ENCODE results near the gene CRYBG1. TPM values are rescaled to one million over a fixed set of nuclear protein-coding genes. Genes with fewer than 3 reads are reported as not detected.

CRYBG1 gene
- total and polyA plus RNA-seq, 2 of the 4 experiments (the other 2 are of a cell fraction): 0.38 to 1.1 TPM

GRCh38 chr6:106536851-106537250 lies 176.3 kb downstream of the CRYBG1 start:
- H2BK20ac ChIP-seq (ENCODE audit: low read depth, low read length): no peak overlapping the region
- H3K14ac ChIP-seq (replicated peaks; ENCODE audit: low read depth, low read length): no peak overlapping the region
- no peak overlapping the region for H2AFZ ChIP-seq (replicated peaks; ENCODE audit: low read length, poor library complexity)
- no peak overlapping the region for H4K5ac ChIP-seq (ENCODE audit: low read depth, low read length)
- TF ChIP-seq CHD1 (IDR thresholded peaks at IDR 0.05; ENCODE audit: low read depth, low read length): no peak
- TF ChIP-seq, protein P1, sequence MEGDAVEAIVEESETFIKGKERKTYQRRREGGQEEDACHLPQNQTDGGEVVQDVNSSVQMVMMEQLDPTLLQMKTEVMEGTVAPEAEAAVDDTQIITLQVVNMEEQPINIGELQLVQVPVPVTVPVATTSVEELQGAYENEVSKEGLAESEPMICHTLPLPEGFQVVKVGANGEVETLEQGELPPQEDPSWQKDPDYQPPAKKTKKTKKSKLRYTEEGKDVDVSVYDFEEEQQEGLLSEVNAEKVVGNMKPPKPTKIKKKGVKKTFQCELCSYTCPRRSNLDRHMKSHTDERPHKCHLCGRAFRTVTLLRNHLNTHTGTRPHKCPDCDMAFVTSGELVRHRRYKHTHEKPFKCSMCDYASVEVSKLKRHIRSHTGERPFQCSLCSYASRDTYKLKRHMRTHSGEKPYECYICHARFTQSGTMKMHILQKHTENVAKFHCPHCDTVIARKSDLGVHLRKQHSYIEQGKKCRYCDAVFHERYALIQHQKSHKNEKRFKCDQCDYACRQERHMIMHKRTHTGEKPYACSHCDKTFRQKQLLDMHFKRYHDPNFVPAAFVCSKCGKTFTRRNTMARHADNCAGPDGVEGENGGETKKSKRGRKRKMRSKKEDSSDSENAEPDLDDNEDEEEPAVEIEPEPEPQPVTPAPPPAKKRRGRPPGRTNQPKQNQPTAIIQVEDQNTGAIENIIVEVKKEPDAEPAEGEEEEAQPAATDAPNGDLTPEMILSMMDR (conservative IDR thresholded peaks at IDR 0.05; ENCODE audit: low read depth, low read length): no peak
- intact Hi-C loops (cut with micrococcal nuclease) (no loop called here), dilution Hi-C loops (cut with HindIII; ENCODE audit: low sequenced_read_pairs, unreplicated experiment) (no loop called here), in situ Hi-C loops (cut with MboI; ENCODE audit: low sequenced_read_pairs) (no loop called here)
- H3K9ac ChIP-seq (ENCODE audit: low read depth, low read length): no peak overlapping the region
- DNase-seq: peak; percentile 41
- WGBS, 2 experiments (ENCODE audit: extremely low coverage in 2 of 2, insufficient read length in 1 of 2): no CpG with 5 or more reads among the region's 2 CpGs
- no peak overlapping the region for H3K4me2 ChIP-seq (ENCODE audit: low read depth, low read length)
- BruUV-seq (replicated peaks): no TSS peak
- H3K9me3 ChIP-seq (ENCODE audit: control insufficient read depth, insufficient read depth, low read length): no peaks in the 10 kb centered on the region
- no peaks in the 10 kb centered on the region for H4K20me1 ChIP-seq (ENCODE audit: insufficient read depth, low read length)
- no peak overlapping the region for H4K91ac ChIP-seq (ENCODE audit: insufficient read depth, low read depth, low read length)
- H3K18ac ChIP-seq (ENCODE audit: low read depth, low read length): no peak overlapping the region
- no peak overlapping the region for H2BK120ac ChIP-seq (ENCODE audit: low read depth, low read length)
- peaks cover 2% of the 10 kb centered on the region for H3K4me1 ChIP-seq (ENCODE audit: control insufficient read depth, insufficient read depth, low read length)
- H3K79me1 ChIP-seq (ENCODE audit: low read depth in 1 of 2, low read length in 2 of 2): no peaks in the 10 kb centered on the region
- no peak overlapping the region for H2AK5ac ChIP-seq (ENCODE audit: low read depth, low read length)
- H2AK9ac ChIP-seq (replicated peaks; ENCODE audit: low read depth, low read length, poor library complexity): no peak overlapping the region
- no peak overlapping the region for H3K27ac ChIP-seq (ENCODE audit: insufficient read depth, low read length)
- ATAC-seq (ENCODE audit: low read depth): 0 out of 2 replicates have a peak, but pooled peaks have one; percentile 22
- no peak overlapping the region for H3K56ac ChIP-seq (ENCODE audit: extremely low read depth, insufficient read depth, low read length)
- H3K9me1 ChIP-seq (ENCODE audit: insufficient read depth, low read length): no peaks in the 10 kb centered on the region
- H2BK15ac ChIP-seq (ENCODE audit: low read depth, low read length): no peak overlapping the region
- H3K36me3 ChIP-seq (ENCODE audit: control insufficient read depth, insufficient read depth, low read length): no peaks in the 10 kb centered on the region
- ChIA-PET CTCF (interaction anchor here (1.0 kb wide), 1 partner anchor 25 kb away, joined by 3 read pairs; no protein-coding TSS in a partner anchor), POLR2A (ENCODE audit: unreplicated experiment) (no interaction called here)
- no peak overlapping the region for H3K23ac ChIP-seq (ENCODE audit: low read depth, low read length)
- H3K4ac ChIP-seq (ENCODE audit: low read depth, low read length): no peak overlapping the region
- H3K27me3 ChIP-seq (ENCODE audit: control insufficient read depth, insufficient read depth, low read length): no peaks in the 10 kb centered on the region
- H3K4me3 ChIP-seq (ENCODE audit: insufficient read depth, low read depth, low read length): no peak overlapping the region
- peak overlapping the region; percentile 2 for H2BK5ac ChIP-seq (ENCODE audit: low read depth, low read length, poor library complexity, severe bottlenecking)
- H4K8ac ChIP-seq (ENCODE audit: low read depth in 2 of 2, low read length in 2 of 2): no peak overlapping the region

All from IMR-90 (cell line).